Activated T-cell treated with anti-CD3 and anti-CD28 coated beads, Interleukin-2, amount 50 U/mL, for 4 hours (primary cell): ENCODE results near the gene CHRM1. TPM values are rescaled to one million over a fixed set of nuclear protein-coding genes. Genes with fewer than 3 reads are reported as not detected.
"Not testable (repeated sequence)": the region's sequence is repeated elsewhere in the genome, so short reads cannot be mapped to it uniquely, and the experiment has no call there.

ENCODE experiments used
- ATAC-seq, 2 donors: fragments of 200-7000 bp; cut with Tn5 transposase; one replicate each; pipeline ENCODE4 v1.10.0; 2021
- DNase-seq: peaks from one replicate; pipeline ENCODE4 v3.0.0-alpha.2; 2020
- H3K27me3 Mint-ChIP-seq: one replicate; pipeline ENCODE4 v1.8.0; 2021; ENCODE audit warnings: low read depth, mixed read lengths
- H3K36me3 Mint-ChIP-seq: one replicate; pipeline ENCODE4 v1.8.0; 2022; ENCODE audit warnings: mixed read lengths; ENCODE audit not compliant: insufficient read depth
- H3K4me1 Mint-ChIP-seq: one replicate; pipeline ENCODE4 v1.8.0; 2021; ENCODE audit warnings: low read depth, mixed read lengths
- H3K4me3 Mint-ChIP-seq: one replicate; pipeline ENCODE4 v1.8.0; 2021; ENCODE audit warnings: mild to moderate bottlenecking, moderate library complexity, mixed read lengths
- H3K9me3 Mint-ChIP-seq: one replicate; pipeline ENCODE4 v1.8.0; 2021; ENCODE audit warnings: mixed read lengths
- total RNA-seq, 3 donors: library from RNA; stranded (reverse); gene quantifications; one replicate each; pipeline ENCODE4 v1.2.1, GENCODE V29; 2021

CHRM1 gene
- total RNA-seq, 3 donors from 2014 or later: not detected

DNA sequence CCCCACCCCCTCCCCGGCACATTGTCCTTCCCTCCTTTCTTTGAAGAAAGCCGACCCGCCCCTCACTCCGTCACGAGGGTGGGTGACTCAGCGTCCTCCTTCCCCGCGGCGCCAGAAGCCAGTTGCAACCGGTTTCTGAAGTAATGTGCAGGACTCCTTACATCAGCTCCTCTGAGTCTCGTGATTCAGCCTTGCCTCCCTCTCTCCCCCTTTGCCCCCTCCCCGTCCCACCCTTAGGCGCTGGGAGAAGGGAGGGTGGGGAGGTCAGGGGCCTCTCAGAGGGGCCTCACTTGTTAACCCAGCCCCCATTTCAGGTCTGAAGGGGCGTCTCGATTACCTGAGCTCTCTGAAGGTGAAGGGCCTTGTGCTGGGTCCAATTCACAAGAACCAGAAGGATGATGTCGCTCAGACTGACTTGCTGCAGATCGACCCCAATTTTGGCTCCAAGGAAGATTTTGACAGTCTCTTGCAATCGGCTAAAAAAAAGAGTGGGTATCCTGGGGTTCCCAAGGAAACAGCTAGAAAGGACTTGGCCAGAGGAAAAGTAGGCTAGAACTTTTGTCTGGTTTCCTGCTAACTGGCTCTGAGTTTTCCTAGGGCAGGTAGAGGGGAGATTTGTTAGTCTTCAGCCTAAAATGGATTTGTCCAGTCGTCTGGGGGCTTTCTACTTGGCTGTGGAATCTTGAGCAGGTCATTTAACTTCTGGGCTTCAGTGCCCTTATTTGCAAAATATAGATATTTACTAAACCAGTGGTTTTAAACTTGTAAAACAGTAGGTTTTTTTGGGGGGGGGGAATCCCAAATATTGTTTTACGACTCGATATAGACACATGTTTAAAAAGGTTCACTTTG is 39.4 kb downstream of the CHRM1 start:
- Mint-ChIP-seq H3K36me3 (peaks cover 51% of the 10 kb centered on the region), H3K27me3 (no peaks in the 10 kb centered on the region), H3K9me3 (no peaks in the 10 kb centered on the region), H3K4me3 (peak overlapping the region; percentile 99), H3K4me1 (peaks cover 50% of the 10 kb centered on the region)
- ATAC-seq (peak; percentile 69 to 74), DNase-seq (peak; percentile 96)

DNA sequence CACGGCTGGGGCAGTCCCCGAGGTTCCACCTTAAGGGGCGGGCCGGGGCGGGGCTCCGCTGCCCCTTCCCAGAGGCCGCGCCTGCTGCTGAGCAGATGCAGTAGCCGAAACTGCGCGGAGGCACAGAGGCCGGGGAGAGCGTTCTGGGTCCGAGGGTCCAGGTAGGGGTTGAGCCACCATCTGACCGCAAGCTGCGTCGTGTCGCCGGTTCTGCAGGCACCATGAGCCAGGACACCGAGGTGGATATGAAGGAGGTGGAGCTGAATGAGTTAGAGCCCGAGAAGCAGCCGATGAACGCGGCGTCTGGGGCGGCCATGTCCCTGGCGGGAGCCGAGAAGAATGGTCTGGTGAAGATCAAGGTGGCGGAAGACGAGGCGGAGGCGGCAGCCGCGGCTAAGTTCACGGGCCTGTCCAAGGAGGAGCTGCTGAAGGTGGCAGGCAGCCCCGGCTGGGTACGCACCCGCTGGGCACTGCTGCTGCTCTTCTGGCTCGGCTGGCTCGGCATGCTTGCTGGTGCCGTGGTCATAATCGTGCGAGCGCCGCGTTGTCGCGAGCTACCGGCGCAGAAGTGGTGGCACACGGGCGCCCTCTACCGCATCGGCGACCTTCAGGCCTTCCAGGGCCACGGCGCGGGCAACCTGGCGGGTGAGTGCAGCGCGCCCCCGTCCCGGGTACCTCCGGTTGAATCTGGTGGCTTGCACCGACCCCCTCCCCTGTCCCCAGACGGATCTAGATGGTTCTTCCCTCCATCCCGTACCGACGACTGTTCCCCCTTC is 40.2 kb downstream of the CHRM1 start, which contains the start of gene SLC3A2:
Gene SLC3A2, plus strand, starts transcription at position 94 of the 776 bp plus-strand sequence. Its CDS starts 128 bp downstream, at position 222.
- H3K27me3 Mint-ChIP-seq: no peaks in the 10 kb centered on the region
- peak; percentile 86 for DNase-seq
- H3K4me1 Mint-ChIP-seq: peaks cover 46% of the 10 kb centered on the region
- H3K9me3 Mint-ChIP-seq: no peaks in the 10 kb centered on the region
- H3K36me3 Mint-ChIP-seq: peaks cover 49% of the 10 kb centered on the region
- peak; percentile 78 to 79 for ATAC-seq
- peak within 1 kb of the TSS; percentile 99 for H3K4me3 Mint-ChIP-seq

DNA sequence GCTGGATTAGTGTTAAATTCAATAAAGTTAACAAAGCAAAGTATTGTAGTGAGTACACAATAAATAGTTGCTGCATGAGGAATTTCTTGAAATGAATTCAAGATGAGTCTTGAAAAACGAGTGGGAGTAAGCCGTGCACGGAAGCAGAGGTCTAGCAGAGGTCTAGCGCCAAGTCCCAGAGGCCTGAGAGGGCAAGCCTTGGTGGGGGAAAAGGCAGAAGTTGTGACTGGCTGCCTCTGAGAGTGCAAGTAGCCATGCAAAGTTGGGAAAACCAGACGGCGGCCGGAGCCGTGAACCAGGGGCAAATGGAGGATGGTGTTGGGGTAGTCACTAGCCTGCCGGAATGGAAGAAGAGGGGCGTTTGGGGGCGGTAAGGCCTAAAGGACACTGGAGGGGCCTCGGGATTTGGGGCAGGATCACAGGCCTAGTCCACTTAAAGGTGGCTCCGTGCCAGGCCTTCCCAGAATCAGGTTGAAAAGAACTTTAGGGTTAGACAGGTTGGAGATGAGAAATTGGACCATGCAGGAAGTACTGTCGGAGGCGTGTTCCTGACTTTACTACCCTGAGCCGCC is 40.8 kb downstream of the CHRM1 start:
- ATAC-seq: peak; percentile 15 to 23
- Mint-ChIP-seq H3K4me3 (peak overlapping the region; percentile 99), H3K4me1 (peaks cover 40% of the 10 kb centered on the region), H3K9me3 (no peaks in the 10 kb centered on the region), H3K36me3 (peaks cover 44% of the 10 kb centered on the region), H3K27me3 (no peaks in the 10 kb centered on the region)
- no peak for DNase-seq

DNA sequence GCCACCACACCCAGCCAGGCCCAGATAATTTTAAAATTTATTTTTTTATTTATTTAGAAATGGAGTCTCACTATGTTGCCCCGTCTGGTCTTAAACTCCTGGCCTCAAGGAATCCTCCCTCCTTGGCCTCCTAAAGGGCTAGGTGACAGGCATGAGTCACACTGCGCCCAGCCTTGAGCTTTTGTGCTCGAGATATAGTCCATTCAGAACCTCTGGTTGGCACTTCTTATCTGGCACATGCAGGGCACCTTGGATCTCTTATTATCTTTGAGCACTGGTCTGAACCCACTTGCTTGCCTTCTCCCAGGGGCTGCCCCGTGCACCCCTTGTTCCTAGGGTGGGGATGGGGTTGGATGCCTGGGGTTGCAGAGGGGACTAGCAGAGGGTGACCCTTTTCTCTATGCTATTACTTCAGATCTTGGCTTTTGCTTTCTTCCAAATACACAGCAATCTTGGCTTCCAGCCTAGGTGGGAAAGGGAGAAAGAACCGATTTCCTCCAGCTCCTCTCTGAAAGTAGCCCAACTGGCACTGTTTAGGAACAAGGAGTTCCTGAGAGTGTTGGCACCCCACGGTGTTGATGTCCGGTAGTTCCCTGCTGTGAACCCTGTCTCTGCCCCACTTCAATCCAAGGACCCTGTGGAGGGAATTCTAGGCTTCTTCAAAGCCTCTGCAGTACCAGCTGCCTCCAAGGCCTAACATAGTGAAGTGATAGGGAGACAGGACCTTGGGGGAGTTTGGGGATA is 41.8 kb downstream of the CHRM1 start:
- peaks cover 41% of the 10 kb centered on the region for H3K36me3 Mint-ChIP-seq
- DNase-seq (no peak), ATAC-seq (no peak)
- H3K4me1 Mint-ChIP-seq: peaks cover 35% of the 10 kb centered on the region
- no peaks in the 10 kb centered on the region for H3K27me3 Mint-ChIP-seq
- peak overlapping the region; percentile 99 for H3K4me3 Mint-ChIP-seq
- no peaks in the 10 kb centered on the region for H3K9me3 Mint-ChIP-seq

DNA sequence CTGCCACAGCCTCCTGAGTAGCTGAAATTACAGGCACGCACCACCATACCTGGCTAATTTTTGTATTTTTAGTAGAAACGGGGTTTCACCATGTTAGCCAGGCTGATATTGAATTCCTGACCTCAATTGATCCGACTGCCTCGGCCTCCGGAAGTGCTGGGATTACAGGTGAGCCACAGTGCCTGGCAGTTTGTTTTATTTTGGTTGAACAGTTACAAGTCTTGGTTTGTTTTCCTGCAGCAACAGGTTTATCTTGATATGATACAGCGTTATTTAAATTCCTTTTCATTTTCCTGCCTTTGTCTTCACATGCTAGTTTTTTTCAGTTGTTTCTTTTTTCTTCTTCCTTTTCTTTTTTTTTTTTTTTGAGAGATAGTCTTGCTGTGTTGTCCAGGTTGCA is 44.5 kb downstream of the CHRM1 start:
- Mint-ChIP-seq H3K4me3 (no peak overlapping the region), H3K9me3 (no peaks in the 10 kb centered on the region), H3K4me1 (peaks cover 11% of the 10 kb centered on the region), H3K27me3 (no peaks in the 10 kb centered on the region), H3K36me3 (peaks cover 18% of the 10 kb centered on the region)
- no peak for DNase-seq
- ATAC-seq: no peak

DNA sequence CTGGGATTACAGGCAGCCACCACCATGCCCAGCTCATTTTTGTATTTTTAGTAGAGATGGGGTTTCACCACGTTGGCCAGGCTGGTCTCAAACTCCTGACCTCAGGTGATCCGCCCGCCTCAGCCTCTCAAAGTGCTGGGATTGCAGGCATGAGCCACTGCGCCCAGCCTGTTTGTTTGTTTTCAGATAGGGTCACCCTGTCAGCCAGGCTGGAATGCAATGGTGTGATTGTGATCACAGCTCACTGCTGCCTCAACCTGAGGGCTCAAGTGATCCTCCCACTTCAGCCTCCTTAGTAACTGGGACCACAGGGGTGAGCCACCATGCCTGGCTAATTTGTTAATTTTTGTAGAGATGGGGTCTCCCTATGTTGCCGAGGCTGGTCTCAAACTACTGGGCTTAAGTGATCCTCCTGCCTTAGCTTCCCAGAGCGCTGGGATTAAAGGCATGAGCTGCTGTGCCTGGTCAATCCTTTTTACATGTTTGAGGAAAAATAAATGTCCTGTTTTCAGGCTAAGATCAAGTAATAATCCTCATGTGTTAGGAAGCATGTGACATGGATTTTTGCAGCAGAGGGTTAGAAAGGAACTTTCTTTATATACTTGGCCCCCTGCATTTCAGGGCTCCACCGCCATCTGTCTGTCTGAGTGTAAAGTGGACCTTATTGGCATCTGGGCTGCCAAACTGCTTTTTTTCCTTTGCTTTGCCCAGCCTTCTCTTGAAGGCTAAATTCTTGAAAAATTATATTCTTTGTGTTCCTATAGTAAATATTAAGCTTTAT is 45.3 kb downstream of the CHRM1 start:
- peaks cover 18% of the 10 kb centered on the region for H3K36me3 Mint-ChIP-seq
- DNase-seq (no peak), ATAC-seq (no peak)
- no peaks in the 10 kb centered on the region for H3K9me3 Mint-ChIP-seq
- H3K4me1 Mint-ChIP-seq: peaks cover 11% of the 10 kb centered on the region
- H3K27me3 Mint-ChIP-seq: no peaks in the 10 kb centered on the region
- H3K4me3 Mint-ChIP-seq: no peak overlapping the region

DNA sequence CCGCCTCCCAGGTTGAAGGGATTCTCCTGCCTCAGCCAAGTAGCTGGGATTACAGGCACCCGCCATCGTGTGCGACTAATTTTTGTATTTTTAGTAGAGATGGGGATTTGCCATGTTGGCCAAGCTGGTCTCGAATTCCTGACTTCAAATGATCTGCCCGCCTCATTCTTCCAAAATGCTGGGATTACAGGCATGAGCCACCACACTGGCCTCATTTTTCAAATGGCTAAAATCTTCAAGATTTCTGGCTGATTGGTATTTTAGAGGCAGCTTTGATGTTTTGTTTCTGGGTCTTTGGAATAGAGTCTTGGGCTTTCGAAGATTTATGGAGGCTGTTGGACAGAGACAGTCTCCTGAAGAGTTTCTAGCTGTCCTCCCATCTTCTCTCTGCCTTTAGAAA is 46.3 kb downstream of the CHRM1 start:
- Mint-ChIP-seq H3K36me3 (peaks cover 15% of the 10 kb centered on the region), H3K27me3 (no peaks in the 10 kb centered on the region), H3K4me3 (no peak overlapping the region), H3K4me1 (peaks cover 7% of the 10 kb centered on the region), H3K9me3 (no peaks in the 10 kb centered on the region)
- DNase-seq (no peak), ATAC-seq (no peak)

DNA sequence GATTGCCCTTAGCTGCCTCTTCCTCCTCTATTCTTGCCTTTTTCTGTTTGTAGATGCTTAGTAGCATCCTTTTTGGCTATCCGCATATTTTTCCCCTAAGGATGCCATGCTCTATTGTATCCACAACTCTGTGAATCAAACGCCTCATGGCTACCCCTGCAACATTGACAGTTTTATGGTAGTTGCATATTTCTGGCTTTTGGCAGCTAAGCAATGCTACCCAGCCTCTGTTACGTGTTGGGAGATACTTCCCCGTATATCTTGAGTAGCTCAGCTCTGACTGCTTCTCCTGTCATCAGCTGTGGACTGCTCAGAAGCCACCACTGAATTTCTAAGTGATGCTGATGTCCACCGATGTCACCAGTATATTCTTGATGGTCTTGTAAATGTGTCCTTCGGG is 55.5 kb downstream of the CHRM1 start:
- ATAC-seq: no peak
- H3K27me3 Mint-ChIP-seq: no peaks in the 10 kb centered on the region
- DNase-seq: no peak
- H3K36me3 Mint-ChIP-seq: no peaks in the 10 kb centered on the region
- peaks cover 6% of the 10 kb centered on the region for H3K4me1 Mint-ChIP-seq
- H3K4me3 Mint-ChIP-seq: no peak overlapping the region
- no peaks in the 10 kb centered on the region for H3K9me3 Mint-ChIP-seq

DNA sequence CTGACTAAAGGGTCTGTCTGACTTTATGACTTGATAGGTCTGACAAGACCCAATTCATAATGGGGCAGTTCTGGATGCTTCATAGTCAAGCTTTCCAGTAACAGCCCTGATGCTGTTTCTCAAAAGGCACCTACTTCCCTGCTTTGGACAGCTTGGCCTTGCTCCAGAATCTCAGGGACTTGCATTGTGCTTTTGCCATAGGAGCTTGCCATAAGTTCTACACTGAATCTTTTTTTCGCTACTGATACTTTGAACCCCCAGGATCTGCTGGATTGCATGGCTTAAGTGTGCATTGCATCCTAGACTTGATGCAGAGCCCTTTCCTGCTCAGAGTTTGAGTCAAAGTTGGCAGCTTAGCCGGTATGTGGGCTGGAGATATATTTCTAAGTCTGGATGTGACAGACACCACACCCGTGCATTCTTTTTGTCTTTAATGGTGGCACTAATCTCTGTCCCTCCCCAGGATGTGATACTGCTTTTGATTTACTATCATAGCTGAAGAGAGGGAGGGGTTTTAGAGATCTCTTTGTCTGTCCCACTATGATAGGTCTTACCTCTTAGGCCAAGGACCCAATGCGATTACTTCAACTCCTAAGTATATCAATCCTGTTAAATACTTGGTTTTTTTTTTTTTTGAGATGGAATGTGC is 57.4 kb downstream of the CHRM1 start:
- Mint-ChIP-seq H3K4me1 (peaks cover 8% of the 10 kb centered on the region), H3K27me3 (no peaks in the 10 kb centered on the region)

DNA sequence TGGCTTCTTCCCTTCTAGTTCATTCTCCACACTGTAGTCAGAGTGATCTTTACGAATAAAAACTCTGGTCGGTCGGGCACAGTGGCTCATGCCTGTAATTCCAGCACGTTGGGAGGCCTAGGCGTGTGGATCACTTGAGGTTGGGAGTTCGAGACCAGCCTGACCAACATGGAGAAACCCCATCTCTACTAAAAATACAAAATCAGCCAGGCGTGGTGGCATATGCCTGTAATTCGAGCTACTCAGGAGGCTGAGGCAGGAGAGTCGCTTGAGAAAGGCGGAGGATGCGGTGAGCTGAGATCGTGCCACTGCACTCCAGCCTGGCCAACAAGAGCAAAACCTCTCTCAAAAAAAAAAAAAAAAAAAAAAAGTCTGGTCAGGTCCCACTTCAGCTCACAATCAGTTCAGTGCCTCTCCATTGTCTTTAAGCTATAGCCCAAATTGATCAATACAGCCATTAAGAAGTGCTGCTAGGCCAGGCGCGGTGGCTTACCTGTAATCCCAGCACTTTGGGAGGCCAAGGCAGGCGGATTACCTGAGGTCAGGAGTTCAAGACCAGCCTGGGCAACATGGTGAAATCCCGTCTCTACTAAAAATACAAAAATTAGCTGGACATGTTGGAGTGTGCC is 59.5 kb downstream of the CHRM1 start:
- not testable (repeated sequence) for H3K4me3 Mint-ChIP-seq

More for the DNA sequence above, 57.4 kb downstream of the CHRM1 start:
- DNase-seq (no peak), ATAC-seq (no peak)
- Mint-ChIP-seq H3K4me3 (no peak overlapping the region), H3K36me3 (no peaks in the 10 kb centered on the region), H3K9me3 (no peaks in the 10 kb centered on the region)

DNA sequence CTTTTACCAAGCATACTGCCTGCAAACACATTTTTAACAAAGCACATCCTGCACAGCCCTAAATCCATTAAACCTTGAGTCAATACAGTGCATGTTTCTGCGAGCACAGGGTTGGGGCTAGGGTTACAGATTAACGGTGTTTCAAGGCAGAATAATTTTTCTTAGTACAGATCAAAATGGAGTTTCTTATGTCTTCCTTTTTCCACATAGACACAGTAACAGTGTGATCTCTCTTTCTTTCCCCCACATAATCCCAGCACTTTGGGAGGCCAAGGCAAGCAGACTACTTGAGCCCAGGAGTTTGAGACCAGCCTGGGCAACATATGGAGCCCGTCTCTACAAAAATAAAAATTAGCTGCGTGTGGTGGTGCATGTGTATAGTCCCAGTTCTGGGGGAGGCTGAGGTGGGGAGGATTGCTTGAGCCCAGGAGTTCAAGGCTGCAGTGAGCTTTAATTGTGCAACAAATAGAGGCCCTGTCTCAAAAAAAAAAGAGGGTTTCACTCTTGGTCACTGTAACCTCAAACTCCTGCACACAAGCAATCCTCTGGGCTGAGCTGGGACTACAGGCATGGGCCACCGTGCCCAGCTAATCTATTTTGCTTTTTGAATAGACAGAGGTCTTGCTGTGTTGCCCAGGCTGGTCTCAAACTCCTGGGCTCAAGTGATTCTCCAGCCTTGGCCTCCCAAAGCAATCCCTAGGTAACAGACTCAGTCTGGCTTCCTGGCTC is 60.2 kb downstream of the CHRM1 start:
- Mint-ChIP-seq H3K4me3 (no peak overlapping the region), H3K4me1 (peaks cover 22% of the 10 kb centered on the region), H3K36me3 (no peaks in the 10 kb centered on the region), H3K27me3 (no peaks in the 10 kb centered on the region), H3K9me3 (no peaks in the 10 kb centered on the region)
- DNase-seq (no peak), ATAC-seq (no peak)

More for the DNA sequence above, 59.5 kb downstream of the CHRM1 start:
- not testable (repeated sequence) for ATAC-seq, H3K27me3 Mint-ChIP-seq, H3K36me3 Mint-ChIP-seq, DNase-seq, H3K9me3 Mint-ChIP-seq
- peaks cover 17% of the 10 kb centered on the region for H3K4me1 Mint-ChIP-seq

DNA sequence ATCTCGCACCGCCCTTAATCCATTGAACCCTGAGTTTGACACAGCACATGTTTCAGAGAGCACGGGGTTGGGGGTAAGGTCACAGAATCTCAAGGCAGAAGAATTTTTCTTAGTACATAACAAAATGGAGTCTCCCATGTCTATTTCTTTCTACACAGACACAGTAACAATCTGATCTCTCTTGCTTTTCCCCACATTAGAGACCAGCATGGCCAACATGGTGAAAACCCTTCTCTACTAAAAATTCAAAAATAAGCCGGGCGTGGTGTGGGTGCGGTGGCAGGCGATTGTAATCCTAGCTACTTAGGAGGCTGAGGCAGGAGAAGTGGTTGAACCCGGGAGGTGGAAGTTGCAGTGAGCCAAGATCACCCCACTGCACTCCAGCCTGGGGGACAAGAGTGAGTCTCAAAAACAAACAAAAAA is 61.9 kb downstream of the CHRM1 start:
- peaks cover 28% of the 10 kb centered on the region for H3K4me1 Mint-ChIP-seq
- H3K9me3 Mint-ChIP-seq, H3K4me3 Mint-ChIP-seq, DNase-seq, ATAC-seq, H3K27me3 Mint-ChIP-seq: not testable (repeated sequence)
- H3K36me3 Mint-ChIP-seq: peaks cover 13% of the 10 kb centered on the region
